VCaP (cell line): Measurements from ENCODE around the gene CTSC.

Experiments
- H3K27ac ChIP-seq: fragments of 450-650 bp; 2 replicates; pipeline ENCODE4 v1.5.1; 2017
- TF ChIP-seq, protein P1 (sequence below): fragments of 450-650 bp; conservative IDR thresholded peaks from 2 replicates; pipeline ENCODE4 v1.5.1; 2017; ENCODE audit warnings: mild to moderate bottlenecking, moderate library complexity

Gene CTSC

DNA sequence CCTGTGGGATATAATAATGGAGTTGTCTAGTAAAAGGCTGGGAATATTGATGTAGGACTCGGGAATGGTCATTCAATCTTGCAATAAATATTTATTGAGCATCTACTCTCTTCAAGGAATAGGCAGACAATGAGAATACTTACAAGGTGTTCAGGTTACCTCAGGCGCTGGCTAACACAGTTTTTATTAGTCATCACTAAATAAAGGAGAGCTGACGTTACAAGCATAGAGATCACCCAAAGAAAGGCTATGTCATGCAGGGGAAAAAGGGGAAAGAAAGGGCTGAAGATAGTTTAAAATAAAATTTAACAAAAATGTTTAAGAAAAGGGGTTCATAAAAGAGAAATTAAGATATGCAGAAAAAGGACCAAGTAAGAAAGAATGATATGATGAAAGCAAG is 15.8 kb upstream of the CTSC start:
- no peak overlapping the region for H3K27ac ChIP-seq
- TF ChIP-seq, protein P1, sequence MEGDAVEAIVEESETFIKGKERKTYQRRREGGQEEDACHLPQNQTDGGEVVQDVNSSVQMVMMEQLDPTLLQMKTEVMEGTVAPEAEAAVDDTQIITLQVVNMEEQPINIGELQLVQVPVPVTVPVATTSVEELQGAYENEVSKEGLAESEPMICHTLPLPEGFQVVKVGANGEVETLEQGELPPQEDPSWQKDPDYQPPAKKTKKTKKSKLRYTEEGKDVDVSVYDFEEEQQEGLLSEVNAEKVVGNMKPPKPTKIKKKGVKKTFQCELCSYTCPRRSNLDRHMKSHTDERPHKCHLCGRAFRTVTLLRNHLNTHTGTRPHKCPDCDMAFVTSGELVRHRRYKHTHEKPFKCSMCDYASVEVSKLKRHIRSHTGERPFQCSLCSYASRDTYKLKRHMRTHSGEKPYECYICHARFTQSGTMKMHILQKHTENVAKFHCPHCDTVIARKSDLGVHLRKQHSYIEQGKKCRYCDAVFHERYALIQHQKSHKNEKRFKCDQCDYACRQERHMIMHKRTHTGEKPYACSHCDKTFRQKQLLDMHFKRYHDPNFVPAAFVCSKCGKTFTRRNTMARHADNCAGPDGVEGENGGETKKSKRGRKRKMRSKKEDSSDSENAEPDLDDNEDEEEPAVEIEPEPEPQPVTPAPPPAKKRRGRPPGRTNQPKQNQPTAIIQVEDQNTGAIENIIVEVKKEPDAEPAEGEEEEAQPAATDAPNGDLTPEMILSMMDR, result no peak

DNA sequence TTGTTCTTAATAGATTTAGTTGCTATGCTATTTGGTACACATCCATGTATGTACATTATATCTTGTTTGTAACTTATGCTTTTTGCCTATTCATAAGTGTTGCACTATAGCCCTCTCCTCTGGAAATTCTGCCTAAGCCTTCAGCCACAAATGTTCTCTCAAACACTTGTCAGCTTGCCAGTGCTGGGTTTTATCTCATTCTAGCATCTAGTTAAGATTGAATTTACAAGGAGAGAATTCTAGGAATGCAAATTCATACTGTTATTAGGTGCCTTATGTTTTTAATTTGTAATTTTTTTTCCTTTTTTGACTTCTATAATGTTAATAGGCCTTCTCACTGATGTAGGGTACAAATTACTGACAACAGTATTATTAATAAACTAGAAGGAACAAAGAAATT is 14.6 kb upstream of the CTSC start:
- no peak overlapping the region for H3K27ac ChIP-seq
- TF ChIP-seq, protein P1, result no peak

DNA sequence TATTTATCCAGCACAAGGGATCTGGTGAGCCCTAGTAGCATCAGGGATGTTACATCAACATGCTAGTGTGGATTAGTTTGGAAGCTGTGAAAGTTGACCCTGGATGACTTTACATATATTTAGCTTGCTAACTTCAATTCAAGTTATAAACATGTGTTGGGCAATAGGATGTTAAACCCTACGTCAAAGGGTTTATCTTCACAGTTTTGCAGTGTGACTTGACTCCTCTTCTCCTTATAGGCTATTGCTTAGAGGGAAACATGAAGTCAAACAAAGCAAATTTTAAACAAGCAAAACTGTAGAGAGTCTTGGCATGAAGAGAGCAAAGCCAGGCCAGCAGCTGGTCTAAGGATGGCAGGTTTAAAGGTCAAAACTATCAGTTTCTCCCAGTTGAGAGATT is 11.3 kb upstream of the CTSC start:
- no peak overlapping the region for H3K27ac ChIP-seq
- TF ChIP-seq, protein P1, result no peak

DNA sequence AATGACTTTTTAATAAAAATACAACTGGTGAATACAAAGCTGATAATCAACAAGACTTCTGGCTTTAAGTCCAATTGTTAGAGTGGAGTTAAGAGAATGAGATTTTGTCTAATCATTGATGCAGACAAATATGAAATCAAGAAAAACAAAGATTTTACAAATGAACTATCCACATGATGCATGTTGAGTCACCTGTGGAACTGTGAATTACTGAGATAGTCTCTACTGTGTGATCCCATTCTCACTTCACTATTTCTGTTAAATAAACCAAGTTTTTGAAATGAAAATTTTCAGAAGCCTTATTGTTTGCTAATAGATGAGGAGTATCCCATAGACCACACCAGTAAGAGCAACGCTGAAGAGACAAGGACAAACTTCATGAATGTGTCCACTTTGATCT is 8.4 kb upstream of the CTSC start:
- TF ChIP-seq, protein P1, result no peak
- no peak overlapping the region for H3K27ac ChIP-seq

DNA sequence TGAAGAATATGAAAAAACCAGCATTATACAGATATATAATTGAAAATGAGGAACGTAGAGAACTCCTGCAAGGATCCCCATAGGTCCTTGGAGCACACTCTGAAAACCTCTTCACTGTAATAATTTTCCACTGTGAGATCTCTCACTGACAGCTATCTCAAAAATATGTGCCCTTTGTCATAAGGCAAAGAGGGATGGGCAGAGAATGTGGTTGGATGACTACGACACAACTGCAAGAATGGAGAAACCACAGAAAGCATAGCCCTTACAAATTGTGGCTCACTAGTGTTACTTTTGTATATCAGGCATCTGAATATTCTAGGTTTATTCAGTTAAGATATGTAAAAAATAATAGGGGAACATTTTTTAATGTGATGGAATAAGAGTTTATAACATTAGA is 7.9 kb upstream of the CTSC start:
- TF ChIP-seq, protein P1, result no peak
- H3K27ac ChIP-seq, result no peak overlapping the region

DNA sequence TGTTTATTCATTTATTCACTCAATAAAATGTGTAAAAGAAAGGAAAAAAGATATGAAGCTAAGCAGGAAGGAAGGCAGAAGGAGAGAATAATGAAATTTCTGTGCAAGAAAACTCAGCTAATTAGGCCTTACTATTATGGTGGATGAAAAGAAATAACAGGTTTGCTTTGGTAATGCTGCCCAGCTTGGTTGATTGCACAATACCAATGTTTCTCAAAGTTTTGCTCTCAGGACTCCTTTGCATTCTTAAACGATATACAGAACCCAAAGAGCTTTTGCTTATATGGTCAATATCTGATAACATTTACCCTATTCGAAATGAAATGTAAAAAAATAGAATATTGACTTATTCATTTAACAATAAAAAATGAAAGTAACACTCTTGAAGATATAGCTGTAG is 7.3 kb upstream of the CTSC start:
- H3K27ac ChIP-seq, result no peak overlapping the region
- TF ChIP-seq, protein P1, result no peak

DNA sequence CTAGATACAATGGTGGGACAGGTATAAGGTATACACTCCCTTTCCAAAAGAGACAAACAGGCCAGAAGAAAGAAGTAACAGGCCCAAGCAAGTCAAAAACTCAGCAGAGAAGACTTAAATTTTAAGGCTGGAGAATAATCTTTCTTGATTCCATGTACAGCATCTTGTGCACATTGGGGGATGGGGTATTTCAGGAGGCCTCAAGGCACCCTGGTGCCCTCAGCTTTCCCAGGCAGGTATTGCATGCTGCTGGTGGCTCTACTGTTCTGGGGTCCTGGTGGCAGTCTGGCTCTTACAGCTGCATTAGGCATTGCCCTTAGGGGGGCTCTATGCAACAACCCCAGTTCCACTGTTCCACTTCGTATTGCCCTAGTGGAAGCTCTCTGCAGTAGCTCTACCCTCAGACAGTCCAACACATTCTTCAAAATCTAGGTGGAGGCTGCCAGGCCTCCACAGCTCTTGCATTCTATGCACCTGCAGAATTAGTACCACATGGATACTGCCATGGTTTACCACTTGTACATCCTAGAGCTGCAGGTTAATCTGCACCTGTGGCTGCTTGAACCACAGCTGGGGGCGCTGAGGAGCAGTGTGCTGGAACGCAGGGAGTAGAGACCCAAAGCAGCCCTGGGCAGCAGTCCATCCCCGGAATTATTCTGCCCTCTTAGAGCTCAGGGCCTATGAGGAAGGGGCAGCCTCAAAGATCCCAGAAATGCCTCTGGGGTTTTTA is 4.2 kb upstream of the CTSC start:
- no peak overlapping the region for H3K27ac ChIP-seq
- TF ChIP-seq, protein P1, result no peak
